ENCODE measurements around the gene CD9.

Gene CD9

GRCh38 chr12:6195665-6196535, 4.3 kb upstream of the CD9 start:
- DNase-seq (ENCODE audit: insufficient read length) (peak; percentile 90), FAIRE-seq (peak; percentile 74)

GRCh38 chr12:6198051-6198450, 2.1 kb upstream of the CD9 start:
- no peak for TF ChIP-seq TAF1 (IDR thresholded peaks at IDR 0.05; ENCODE audit: borderline replicate concordance, low read depth, low read length)
- no peak for TF ChIP-seq POLR2A (IDR thresholded peaks at IDR 0.05; ENCODE audit: low read depth, low read length)
- no peak for TF ChIP-seq POLR2AphosphoS5 (IDR thresholded peaks at IDR 0.05; ENCODE audit: low read depth, low read length)
- no peak for FAIRE-seq
- no peak for DNase-seq (ENCODE audit: insufficient read length)

More at GRCh38 chr12:6195665-6196535, 4.3 kb upstream of the CD9 start:
- no peak for TF ChIP-seq TAF1 (IDR thresholded peaks at IDR 0.05; ENCODE audit: borderline replicate concordance, low read depth, low read length)
- no peak for TF ChIP-seq POLR2AphosphoS5 (IDR thresholded peaks at IDR 0.05; ENCODE audit: low read depth, low read length)
- TF ChIP-seq POLR2A (IDR thresholded peaks at IDR 0.05; ENCODE audit: low read depth, low read length) = no peak

- DNase-seq (ENCODE audit: insufficient read length) (no peak), FAIRE-seq (no peak)
- TF ChIP-seq TAF1 (IDR thresholded peaks at IDR 0.05; ENCODE audit: borderline replicate concordance, low read depth, low read length) = no peak
- no peak for TF ChIP-seq POLR2A (IDR thresholded peaks at IDR 0.05; ENCODE audit: low read depth, low read length)
- TF ChIP-seq POLR2AphosphoS5 (IDR thresholded peaks at IDR 0.05; ENCODE audit: low read depth, low read length) = no peak
Observed at GRCh38 chr12:6198556-6198955, 1.6 kb upstream of the CD9 start.

GRCh38 chr12:6198985-6199530, 1.1 kb upstream of the CD9 start:
- no peak for DNase-seq (ENCODE audit: insufficient read length)
- no peak for FAIRE-seq
- no peak for TF ChIP-seq TAF1 (IDR thresholded peaks at IDR 0.05; ENCODE audit: borderline replicate concordance, low read depth, low read length)
- TF ChIP-seq POLR2AphosphoS5 (IDR thresholded peaks at IDR 0.05; ENCODE audit: low read depth, low read length) = no peak
- no peak for TF ChIP-seq POLR2A (IDR thresholded peaks at IDR 0.05; ENCODE audit: low read depth, low read length)

GRCh38 chr12:6199531-6200255, 507 bp upstream of the CD9 start:
- TF ChIP-seq POLR2AphosphoS5 (IDR thresholded peaks at IDR 0.05; ENCODE audit: low read depth, low read length) (no peak), POLR2A (IDR thresholded peaks at IDR 0.05; ENCODE audit: low read depth, low read length) (no peak), TAF1 (IDR thresholded peaks at IDR 0.05; ENCODE audit: borderline replicate concordance, low read depth, low read length) (no peak)
- FAIRE-seq (no peak), DNase-seq (ENCODE audit: insufficient read length) (no peak)

- no peak for DNase-seq (ENCODE audit: insufficient read length)
- FAIRE-seq = no peak
Observed at GRCh38 chr12:6201213-6201608, 1.0 kb downstream of the CD9 start.

GRCh38 chr12:6201826-6202225, 1.6 kb downstream of the CD9 start:
- FAIRE-seq = no peak
- TF ChIP-seq TAF1 (IDR thresholded peaks at IDR 0.05; ENCODE audit: borderline replicate concordance, low read depth, low read length) (no peak), POLR2A (IDR thresholded peaks at IDR 0.05; ENCODE audit: low read depth, low read length) (no peak), POLR2AphosphoS5 (IDR thresholded peaks at IDR 0.05; ENCODE audit: low read depth, low read length) (no peak)
- no peak for DNase-seq (ENCODE audit: insufficient read length)

More at GRCh38 chr12:6201213-6201608, 1.0 kb downstream of the CD9 start:
- no peak for TF ChIP-seq POLR2AphosphoS5 (IDR thresholded peaks at IDR 0.05; ENCODE audit: low read depth, low read length)
- no peak for TF ChIP-seq POLR2A (IDR thresholded peaks at IDR 0.05; ENCODE audit: low read depth, low read length)
- no peak for TF ChIP-seq TAF1 (IDR thresholded peaks at IDR 0.05; ENCODE audit: borderline replicate concordance, low read depth, low read length)

- no peak for FAIRE-seq
- DNase-seq (ENCODE audit: insufficient read length) = no peak
- no peak for TF ChIP-seq TAF1 (IDR thresholded peaks at IDR 0.05; ENCODE audit: borderline replicate concordance, low read depth, low read length)
- TF ChIP-seq POLR2AphosphoS5 (IDR thresholded peaks at IDR 0.05; ENCODE audit: low read depth, low read length) = no peak
- TF ChIP-seq POLR2A (IDR thresholded peaks at IDR 0.05; ENCODE audit: low read depth, low read length) = no peak
Observed at GRCh38 chr12:6202304-6202703, 2.1 kb downstream of the CD9 start.

- no peak for DNase-seq (ENCODE audit: insufficient read length)
- no peak for FAIRE-seq
- TF ChIP-seq POLR2A (IDR thresholded peaks at IDR 0.05; ENCODE audit: low read depth, low read length) (no peak), POLR2AphosphoS5 (IDR thresholded peaks at IDR 0.05; ENCODE audit: low read depth, low read length) (no peak), TAF1 (IDR thresholded peaks at IDR 0.05; ENCODE audit: borderline replicate concordance, low read depth, low read length) (no peak)
Observed at GRCh38 chr12:6202846-6203245, 2.6 kb downstream of the CD9 start.

- no peak for TF ChIP-seq POLR2AphosphoS5 (IDR thresholded peaks at IDR 0.05; ENCODE audit: low read depth, low read length)
- no peak for TF ChIP-seq POLR2A (IDR thresholded peaks at IDR 0.05; ENCODE audit: low read depth, low read length)
- TF ChIP-seq TAF1 (IDR thresholded peaks at IDR 0.05; ENCODE audit: borderline replicate concordance, low read depth, low read length) = no peak
- FAIRE-seq = no peak
- DNase-seq (ENCODE audit: insufficient read length) = no peak
Observed at GRCh38 chr12:6203601-6204000, 3.4 kb downstream of the CD9 start.

GRCh38 chr12:6204533-6205143, 4.4 kb downstream of the CD9 start:
- no peak for FAIRE-seq
- no peak for DNase-seq (ENCODE audit: insufficient read length)
- TF ChIP-seq POLR2AphosphoS5 (IDR thresholded peaks at IDR 0.05; ENCODE audit: low read depth, low read length) = no peak
- TF ChIP-seq TAF1 (IDR thresholded peaks at IDR 0.05; ENCODE audit: borderline replicate concordance, low read depth, low read length) = no peak
- no peak for TF ChIP-seq POLR2A (IDR thresholded peaks at IDR 0.05; ENCODE audit: low read depth, low read length)

Measured in GM12892 (cell line).